ENCODE data around the gene ACTMAP.

ACTMAP gene

DNA sequence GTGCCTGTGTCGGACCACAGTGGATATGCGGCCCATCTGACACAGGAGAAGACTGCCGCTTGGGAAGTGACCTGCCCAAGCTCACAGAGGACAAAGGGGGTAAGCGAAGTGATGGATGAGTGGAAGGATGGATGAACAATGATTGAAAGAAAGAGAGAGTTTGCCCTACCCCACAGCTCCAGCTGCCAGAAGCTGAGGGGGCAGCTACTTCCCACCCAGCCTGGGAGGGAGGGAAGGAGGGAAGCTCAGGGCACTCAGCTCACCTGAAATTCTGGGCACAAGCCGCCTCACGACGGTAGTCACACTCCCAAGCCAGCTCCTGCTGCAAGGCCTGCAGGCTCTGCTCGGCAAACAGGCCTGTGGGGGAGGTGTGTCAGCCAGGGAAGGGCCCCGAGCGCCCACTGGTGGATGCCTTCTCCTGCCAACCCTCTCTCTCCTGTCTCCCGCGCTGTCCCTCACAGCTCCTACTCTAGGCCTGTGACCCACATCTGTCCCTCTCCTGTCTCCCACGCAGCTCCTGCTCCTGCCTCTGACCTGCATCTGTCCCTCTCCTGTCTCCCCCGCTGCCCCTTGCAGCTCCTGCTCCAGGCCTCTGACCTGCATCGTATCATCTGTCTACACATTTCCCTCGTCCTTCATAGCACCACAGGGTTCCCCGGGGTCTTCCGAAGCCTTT is 47.8 kb downstream of the ACTMAP start:
- TF ChIP-seq, protein P1, sequence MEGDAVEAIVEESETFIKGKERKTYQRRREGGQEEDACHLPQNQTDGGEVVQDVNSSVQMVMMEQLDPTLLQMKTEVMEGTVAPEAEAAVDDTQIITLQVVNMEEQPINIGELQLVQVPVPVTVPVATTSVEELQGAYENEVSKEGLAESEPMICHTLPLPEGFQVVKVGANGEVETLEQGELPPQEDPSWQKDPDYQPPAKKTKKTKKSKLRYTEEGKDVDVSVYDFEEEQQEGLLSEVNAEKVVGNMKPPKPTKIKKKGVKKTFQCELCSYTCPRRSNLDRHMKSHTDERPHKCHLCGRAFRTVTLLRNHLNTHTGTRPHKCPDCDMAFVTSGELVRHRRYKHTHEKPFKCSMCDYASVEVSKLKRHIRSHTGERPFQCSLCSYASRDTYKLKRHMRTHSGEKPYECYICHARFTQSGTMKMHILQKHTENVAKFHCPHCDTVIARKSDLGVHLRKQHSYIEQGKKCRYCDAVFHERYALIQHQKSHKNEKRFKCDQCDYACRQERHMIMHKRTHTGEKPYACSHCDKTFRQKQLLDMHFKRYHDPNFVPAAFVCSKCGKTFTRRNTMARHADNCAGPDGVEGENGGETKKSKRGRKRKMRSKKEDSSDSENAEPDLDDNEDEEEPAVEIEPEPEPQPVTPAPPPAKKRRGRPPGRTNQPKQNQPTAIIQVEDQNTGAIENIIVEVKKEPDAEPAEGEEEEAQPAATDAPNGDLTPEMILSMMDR (conservative IDR thresholded peaks at IDR 0.05): peak; percentile 77
- H3K27ac ChIP-seq: no peak overlapping the region

GRCh38 chr19:40701758-40702157 is 48.5 kb downstream of the ACTMAP start:
- H3K27ac ChIP-seq: no peak overlapping the region
- TF ChIP-seq, protein P1 (conservative IDR thresholded peaks at IDR 0.05): no peak

GRCh38 chr19:40700083-40700482 is 50.2 kb downstream of the ACTMAP start:
- TF ChIP-seq, protein P1 (conservative IDR thresholded peaks at IDR 0.05): no peak
- no peak overlapping the region for H3K27ac ChIP-seq

DNA sequence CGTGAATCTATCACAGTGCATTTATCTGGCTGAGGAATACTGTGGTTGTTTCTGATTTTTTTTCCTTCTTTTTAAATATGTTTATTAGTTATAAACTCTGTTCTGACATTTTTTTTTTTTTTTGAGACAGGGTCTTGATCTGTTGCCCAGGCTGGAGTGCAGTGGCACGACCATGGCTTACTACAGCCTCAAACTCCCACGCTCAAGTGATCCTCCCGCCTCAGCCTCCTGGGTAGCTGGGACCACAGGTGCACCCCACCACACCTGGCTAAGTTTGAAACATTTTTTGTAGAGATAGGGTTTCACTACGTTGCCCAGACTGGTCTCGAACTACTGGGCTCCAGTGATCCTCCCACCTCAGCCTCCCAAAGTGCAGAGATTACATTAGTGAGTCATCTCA is 53.3 kb downstream of the ACTMAP start:
- H3K27ac ChIP-seq: no peak overlapping the region
- TF ChIP-seq, protein P1 (conservative IDR thresholded peaks at IDR 0.05): no peak

DNA sequence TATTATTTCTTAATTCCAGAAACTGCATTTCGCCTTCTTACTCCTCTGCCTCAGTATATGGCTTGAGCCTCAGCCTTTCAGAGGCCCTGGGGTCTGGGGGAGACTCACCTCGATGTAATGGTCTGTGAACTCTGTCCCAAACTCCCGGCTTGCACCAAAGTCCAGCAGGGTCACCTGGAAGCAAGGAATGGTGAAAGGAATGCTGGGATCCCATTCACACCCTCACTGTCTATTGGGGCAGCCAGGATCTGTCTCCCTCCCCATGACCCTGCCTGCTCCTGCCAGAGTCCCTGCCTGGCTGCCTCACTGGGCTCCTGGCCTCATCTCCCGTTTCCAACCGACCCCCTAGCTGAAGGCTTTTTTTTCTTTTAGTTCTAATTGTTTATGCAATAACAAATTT is 54.4 kb downstream of the ACTMAP start:
- TF ChIP-seq, protein P1 (conservative IDR thresholded peaks at IDR 0.05): no peak
- no peak overlapping the region for H3K27ac ChIP-seq

DNA sequence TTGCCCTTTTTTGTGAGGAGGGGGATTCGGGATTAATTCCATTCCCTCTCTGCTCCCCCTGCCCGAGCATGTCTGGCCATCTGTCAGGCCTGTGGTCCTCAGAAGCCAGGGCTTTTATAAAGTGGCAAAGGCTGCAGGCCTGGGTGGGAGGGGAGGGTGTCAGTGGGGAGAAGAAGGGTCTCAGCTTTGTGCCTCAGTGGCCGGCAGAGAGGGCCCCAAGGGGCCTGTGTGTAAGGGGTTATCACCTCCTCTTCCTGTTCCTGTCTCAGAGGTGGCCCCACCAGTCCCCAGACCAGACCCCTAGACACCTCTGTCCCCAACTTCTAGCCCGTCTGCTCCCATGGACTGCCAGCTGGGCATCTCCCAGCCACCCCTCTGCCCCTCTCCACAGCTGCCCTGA is 56.4 kb downstream of the ACTMAP start:
- TF ChIP-seq, protein P1 (conservative IDR thresholded peaks at IDR 0.05): no peak
- no peak overlapping the region for H3K27ac ChIP-seq

- TF ChIP-seq, protein P1 (conservative IDR thresholded peaks at IDR 0.05): no peak
- H3K27ac ChIP-seq: no peak overlapping the region
Observed at GRCh38 chr19:40693150-40693788, 57.0 kb downstream of the ACTMAP start.
